HepG2 (cell line): ENCODE results near the gene KRTAP5-4. TPM values are rescaled to one million over a fixed set of nuclear protein-coding genes. Genes with fewer than 3 reads are reported as not detected.
A peak's percentile ranks its signal among the peaks of the same experiment; 100 is the strongest.
"Not testable (repeated sequence)": the region's sequence is repeated elsewhere in the genome, so short reads cannot be mapped to it uniquely, and the experiment has no call there.

Experiments
- ATAC-seq: fragments of 200-7000 bp; cut with Tn5 transposase; 3 replicates; pipeline ENCODE4 v1.9.1; 2020; ENCODE audit warnings: mild to moderate bottlenecking, moderate library complexity
- BruUV-seq: library from RNA; stranded (reverse); fragments of 400-500 nt; replicated peaks from 2 replicates; lab custom pipeline; 2021; lab: Mats Ljungman, UMichigan
- CTCF ChIA-PET: fragments of 300-600 bp; formaldehyde crosslinking; extraction: SDS; loops from one replicate; lab custom pipeline; 2021; ENCODE audit warnings: low total read pairs, inconsistent platforms, low intra/inter-chr PET ratio; lab: Yijun Ruan, JAX
- POLR2A ChIA-PET: fragments of 350-600 bp; sonication (Branson Sonifier 250); formaldehyde crosslinking; loops from one replicate; lab custom pipeline; 2020; ENCODE audit warnings: antibody characterized with exemption, inconsistent platforms; lab: Yijun Ruan, JAX
- DNase-seq: peaks from one replicate; pipeline ENCODE4 v3.0.0-alpha.2; 2015; ENCODE audit warnings: low spot score
- FAIRE-seq: peaks from 3 replicates; lab custom pipeline; 2011; peaks lifted over from hg19 to GRCh38; lab: Jason Lieb, UNC
- H2AFZ ChIP-seq: one replicate; pipeline ENCODE4 v1.6.1; 2011; ENCODE audit warnings: low read length, inconsistent platforms
- H3K27ac ChIP-seq: fragments of 300-600 bp; 3 replicates; pipeline ENCODE4 v1.8.0; 2011; ENCODE audit warnings: mixed run types, mild to moderate bottlenecking, mixed read lengths, low read length, inconsistent platforms; ENCODE audit not compliant: insufficient read depth; ENCODE audit errors: extremely low read length
- H3K27me3 ChIP-seq, 2 experiments: fragments of 200-600 bp in 1 of 2; 2 replicates in 1 of 2; 3 replicates in 1 of 2; pipeline versions ENCODE4 v1.6.0 to v1.8.0; 2011; ENCODE audit warnings: low read length in 2 of 2, mild to moderate bottlenecking in 2 of 2, moderate library complexity in 2 of 2, inconsistent platforms in 1 of 2; ENCODE audit not compliant: insufficient read depth in 2 of 2, control insufficient read depth in 1 of 2
- H3K36me3 ChIP-seq, 2 experiments: fragments of 200-600 bp in 1 of 2; replicated peaks in 1 of 2; 2 replicates in 1 of 2; 3 replicates in 1 of 2; pipeline versions ENCODE4 v1.5.1 to v1.8.0; 2011; ENCODE audit warnings: low read length in 2 of 2, inconsistent platforms in 1 of 2; ENCODE audit not compliant: insufficient read depth in 2 of 2, control insufficient read depth in 1 of 2
- H3K4me1 ChIP-seq: 2 replicates; pipeline ENCODE4 v1.5.1; 2012; ENCODE audit warnings: low read length, inconsistent platforms; ENCODE audit not compliant: insufficient read depth
- H3K4me2 ChIP-seq: 2 replicates; pipeline ENCODE4 v1.6.0; 2011; ENCODE audit warnings: low read depth, low read length, inconsistent platforms
- H3K4me3 ChIP-seq, 3 experiments: fragments of 200-600 bp in 1 of 3; sonication (generic), shearing (Covaris generic) in 1 of 3; replicated peaks in 1 of 3; 2 replicates each; pipeline ENCODE4 v1.5.1; 2011 to 2016; ENCODE audit warnings: low read length in 3 of 3, inconsistent platforms in 2 of 3, low read depth in 2 of 3, mild to moderate bottlenecking in 2 of 3, control low read depth in 1 of 3, mixed read lengths in 1 of 3; ENCODE audit not compliant: insufficient read depth in 1 of 3
- H3K79me2 ChIP-seq: one replicate; pipeline ENCODE4 v1.6.1; 2011; ENCODE audit warnings: low read length, inconsistent platforms; ENCODE audit not compliant: insufficient read depth
- H3K9ac ChIP-seq: 2 replicates; pipeline ENCODE4 v1.6.0; 2011; ENCODE audit warnings: mild to moderate bottlenecking, low read depth, low read length, inconsistent platforms; ENCODE audit not compliant: insufficient read depth
- H3K9me3 ChIP-seq: 2 replicates; pipeline ENCODE4 v1.5.1; 2012; ENCODE audit warnings: mild to moderate bottlenecking, low read length
- H4K20me1 ChIP-seq: 2 replicates; pipeline ENCODE4 v1.6.0; 2011; ENCODE audit warnings: inconsistent platforms, mild to moderate bottlenecking, low read length, moderate library complexity; ENCODE audit not compliant: insufficient read depth
- FLYWCH1 ChIP-seq: sonication (generic); formaldehyde crosslinking; IDR thresholded peaks from 2 replicates; pipeline ENCODE4 v1.8.1; 2023; ENCODE audit warnings: mild to moderate bottlenecking, missing genetic modification reagents
- FOSL1 ChIP-seq: sonication (generic); formaldehyde crosslinking; IDR thresholded peaks from 2 replicates; pipeline ENCODE4 v1.9.0; 2021; ENCODE audit warnings: missing genetic modification reagents, borderline replicate concordance
- FOXO1 ChIP-seq: sonication (generic); formaldehyde crosslinking; IDR thresholded peaks from 2 replicates; pipeline ENCODE4 v1.4.0; 2020; ENCODE audit warnings: missing genetic modification reagents
- SOX5 ChIP-seq: IDR thresholded peaks from 2 replicates; pipeline ENCODE4 v1.6.1; 2016; ENCODE audit warnings: borderline replicate concordance
- ZBTB33 ChIP-seq: sonication (generic); formaldehyde crosslinking; IDR thresholded peaks from 2 replicates; pipeline ENCODE4 v1.4.0; 2020; ENCODE audit warnings: missing genetic modification reagents
- WGBS: methylation state at CpG from one replicate; pipeline ENCODE4 v1.1.6; 2017; ENCODE audit warnings: low lambda C conversion rate; 5-methylcytosine and 5-hydroxymethylcytosine counted together
- in situ Hi-C: cut with HindIII; loops from 2 replicates; pipeline ENCODE4 v1.10.0; 2017; ENCODE audit warnings: low pct_unique_long_range_greater_than_20kb; ENCODE audit not compliant: extremely low pct_ligation_motif_present
- intact Hi-C: fragments of 100-400 bp; cut with micrococcal nuclease; formaldehyde crosslinking; loops from one replicate; pipeline ENCODE4 v1.10.0; 2022; ENCODE audit not compliant: unreplicated experiment
- polyA plus RNA-seq, 8 experiments: library from polyadenylated mRNA; depleted of rRNA in 3 of 8; stranded (reverse) in 7 of 8; unstranded in 1 of 8; fragments of >200 nt; fragmentation: Illumina TruSeq in 4 of 8; extraction: Trizol in 4 of 8; gene quantifications; 2 replicates each; pipeline versions ENCODE4 v1.2.1 to v1.2.3, GENCODE V29; 2011 to 2016; ENCODE audit warnings: low read depth in 4 of 8, missing spikeins in 1 of 8, mixed read lengths in 1 of 8; ENCODE audit not compliant: insufficient read depth in 1 of 8
- total RNA-seq, 5 experiments: library from RNA; depleted of rRNA; stranded (reverse); fragments of >200 nt; fragmentation: Illumina TruSeq; extraction: Trizol; gene quantifications; 2 replicates each; pipeline ENCODE4 v1.2.3, GENCODE V29; 2016; ENCODE audit warnings: low read depth in 1 of 5

The KRTAP5-4 gene
- total and polyA plus RNA-seq, 2 of the 13 experiments (the other 11 are each of a cell fraction or from before 2014, with no cell fraction given) = not detected

DNA sequence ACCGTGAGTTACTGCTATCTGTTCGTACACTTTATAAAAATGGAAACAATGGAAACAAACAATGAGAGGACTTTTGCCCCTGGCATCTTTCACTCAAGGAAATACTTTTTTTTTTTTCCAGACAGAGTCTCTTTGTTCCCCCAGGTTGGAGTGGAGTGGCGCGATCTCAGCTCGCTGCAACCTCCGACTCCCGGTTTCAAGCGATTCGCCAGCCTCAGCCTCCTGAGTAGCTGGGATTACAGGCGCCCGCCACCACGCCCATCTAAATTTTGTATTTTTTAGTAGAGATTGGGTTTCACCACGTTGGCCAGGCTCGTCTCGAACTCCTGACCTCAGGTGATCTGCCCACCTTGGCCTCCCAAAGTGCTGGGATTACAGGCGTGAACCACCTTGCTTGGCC, 46.2 kb downstream of the KRTAP5-4 start:
- H3K36me3 ChIP-seq, H3K9me3 ChIP-seq, H3K4me3 ChIP-seq, FAIRE-seq, H3K9ac ChIP-seq, H4K20me1 ChIP-seq, POLR2A ChIA-PET, DNase-seq, in situ Hi-C loops, H3K79me2 ChIP-seq, H3K4me2 ChIP-seq, H3K27ac ChIP-seq, BruUV-seq, H2AFZ ChIP-seq, ATAC-seq: not testable (repeated sequence)
- CTCF ChIA-PET = interaction anchor here (1.4 kb wide), 1 partner anchor 20 kb away, joined by 4 read pairs; no protein-coding TSS in a partner anchor
- peaks cover 21% of the 10 kb centered on the region for H3K4me1 ChIP-seq
- WGBS = 83% methylated on average over 16 of the region's 16 CpGs
- intact Hi-C loops = loop anchor here (2.0 kb wide), 2 partner anchors 21 to 35 kb away; no protein-coding TSS in a partner anchor
- H3K27me3 ChIP-seq = peaks cover 1 to 17% of the 10 kb centered on the region in 2 experiments; a peak in 3 of 5 replicates
- TF ChIP-seq ZBTB33 = peak; percentile 53; the same call in 1 of the 2 replicates
- TF ChIP-seq SOX5 (CRISPR knock-in tag) = 0 out of 2 replicates have a peak, but pooled peaks have one; percentile 10

- no peak for FAIRE-seq
- Histone ChIP-seq H2AFZ (no peak overlapping the region), H3K4me1 (peaks cover 30% of the 10 kb centered on the region), H4K20me1 (peaks cover 12% of the 10 kb centered on the region; the same call in 1 of the 2 replicates), H3K9ac (no peak overlapping the region), H3K79me2 (no peaks in the 10 kb centered on the region), H3K36me3 (no peaks in the 10 kb centered on the region), H3K27me3 (peaks cover 1 to 17% of the 10 kb centered on the region in 2 experiments; a peak in 3 of 5 replicates), H3K4me3 (no peak overlapping the region), H3K27ac (no peak overlapping the region), H3K9me3 (peaks cover 8% of the 10 kb centered on the region), H3K4me2 (no peak overlapping the region)
- POLR2A ChIA-PET = interaction anchor here (1.0 to 1.1 kb wide), 3 partner anchors 14 to 414 kb away, joined by 3 to 4 read pairs (median 3); no protein-coding TSS in a partner anchor
- 39% methylated on average over 6 of the region's 7 CpGs for WGBS
- no peak for DNase-seq
- no TSS peak for BruUV-seq
- CTCF ChIA-PET = interaction anchor here (0.9 to 2.3 kb wide), 3 partner anchors 9 to 29 kb away, joined by 3 to 17 read pairs (median 4); no protein-coding TSS in a partner anchor
- in situ Hi-C loops = no loop called here
- TF ChIP-seq FOXO1 (CRISPR knock-in tag) (no peak), FOSL1 (CRISPR knock-in tag) (no peak), FLYWCH1 (CRISPR knock-in tag) (no peak)
- no peak for ATAC-seq
- intact Hi-C loops = loop anchor here (2.0 kb wide), 2 partner anchors 20 to 34 kb away; no protein-coding TSS in a partner anchor
These were observed 47.0 kb downstream of the KRTAP5-4 start for GRCh38 chr11:1574933-1575242.
